Urinary bladder (tissue), 4 donors: ENCODE results near the gene PPP2R1A. TPM values are rescaled to one million over a fixed set of nuclear protein-coding genes. Genes with fewer than 3 reads are reported as not detected.

Source experiments
- DNase-seq: peaks from one replicate; pipeline ENCODE4 v3.0.0-alpha.2; 2015; ENCODE audit errors: extremely low spot score
- H3K27ac ChIP-seq: one replicate; pipeline ENCODE4 v1.5.1; 2013; ENCODE audit warnings: low read depth, mild to moderate bottlenecking, moderate library complexity
- H3K36me3 ChIP-seq: one replicate; pipeline ENCODE4 v1.6.1; 2013; ENCODE audit warnings: mild to moderate bottlenecking, moderate library complexity; ENCODE audit not compliant: insufficient read depth
- H3K4me1 ChIP-seq: one replicate; pipeline ENCODE4 v1.6.1; 2013; ENCODE audit warnings: mild to moderate bottlenecking, moderate library complexity; ENCODE audit not compliant: insufficient read depth
- H3K4me3 ChIP-seq: one replicate; pipeline ENCODE4 v1.5.1; 2013; ENCODE audit warnings: low read depth, low read length
- WGBS: extraction: QIAGEN DNeasy Blood & Tissue Kit; methylation state at CpG from one replicate; pipeline ENCODE4 v1.1.7; 2013; 5-methylcytosine and 5-hydroxymethylcytosine counted together
- polyA plus RNA-seq: library from polyadenylated mRNA; stranded (reverse); fragments of 200-250 nt; gene quantifications from one replicate; pipeline ENCODE4 v1.2.3, GENCODE V29; 2013
- total RNA-seq: library from RNA; depleted of rRNA; stranded (reverse); fragments of >200 nt; gene quantifications from one replicate; pipeline ENCODE4 v1.2.3, GENCODE V29; 2014
- donor health status: healthy with polysubstance abuse.
- donor health status: healthy.

Gene PPP2R1A
- total RNA-seq: 93.6 TPM
- 182 TPM for polyA plus RNA-seq

DNA sequence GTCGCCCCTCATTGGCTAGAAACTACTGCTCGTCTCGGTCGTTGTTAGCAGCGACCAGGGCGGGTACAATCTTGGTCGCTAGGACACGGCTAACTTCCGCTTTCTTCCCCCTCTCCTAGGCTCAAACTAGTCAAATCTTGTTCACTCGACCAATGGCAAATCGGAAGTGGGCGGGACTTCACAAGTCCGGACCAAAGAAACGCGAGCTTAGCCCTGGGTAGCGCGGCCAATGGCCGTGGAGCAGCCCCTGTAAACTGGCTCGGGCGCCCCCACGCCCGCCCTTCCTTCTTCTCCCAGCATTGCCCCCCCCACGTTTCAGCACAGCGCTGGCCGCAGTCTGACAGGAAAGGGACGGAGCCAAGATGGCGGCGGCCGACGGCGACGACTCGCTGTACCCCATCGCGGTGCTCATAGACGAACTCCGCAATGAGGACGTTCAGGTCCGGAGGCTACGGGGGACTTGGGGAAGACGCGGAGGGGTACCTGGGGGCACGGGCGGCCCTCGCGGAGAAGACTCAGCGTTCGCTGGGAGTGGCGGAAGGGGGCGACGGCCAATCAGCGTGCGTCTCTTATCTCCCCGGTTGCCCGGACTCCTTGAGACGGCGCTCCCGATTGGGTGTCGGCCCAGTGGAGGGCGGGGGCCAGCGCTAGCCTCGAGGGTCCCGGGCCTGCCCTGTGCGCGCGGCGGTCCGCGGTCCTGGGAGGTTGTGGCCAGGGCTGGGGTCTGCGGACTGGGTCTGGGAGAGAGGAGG, at the start of gene PPP2R1A:
Gene PPP2R1A, plus strand, starts transcription at position 318 of the 752 bp plus-strand sequence. Its CDS starts 45 bp downstream, at position 363.
- Histone ChIP-seq H3K4me3 (peak within 1 kb of the TSS; percentile 84), H3K36me3 (no peaks in the 10 kb centered on the region), H3K4me1 (no peaks in the 10 kb centered on the region), H3K27ac (peak within 1 kb of the TSS; percentile 98)
- peak; percentile 100 for DNase-seq
- under 1% methylated on average over 70 of the region's 70 CpGs for WGBS

DNA sequence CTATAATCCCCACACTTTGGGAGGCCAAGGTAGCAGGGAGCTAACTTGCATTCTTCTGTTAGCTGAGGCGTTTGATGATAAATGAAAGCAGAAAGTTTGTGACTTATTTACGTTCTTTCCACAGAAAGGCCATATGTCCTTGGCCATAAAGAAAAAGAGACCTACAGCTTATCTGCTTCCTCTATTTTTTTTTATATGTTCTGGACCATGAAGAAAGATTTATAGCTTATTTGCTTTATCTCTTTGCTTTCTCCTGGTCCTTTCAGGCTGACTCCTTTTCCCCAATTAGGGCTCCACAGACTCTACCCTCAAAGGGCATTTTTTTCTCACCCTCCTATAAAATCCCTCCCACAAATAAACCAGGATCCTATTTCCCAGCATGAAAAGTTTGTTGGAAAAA, 48.6 kb upstream of the PPP2R1A start:
- no peak for DNase-seq
- 56% methylated on average over 2 of the region's 2 CpGs for WGBS

DNA sequence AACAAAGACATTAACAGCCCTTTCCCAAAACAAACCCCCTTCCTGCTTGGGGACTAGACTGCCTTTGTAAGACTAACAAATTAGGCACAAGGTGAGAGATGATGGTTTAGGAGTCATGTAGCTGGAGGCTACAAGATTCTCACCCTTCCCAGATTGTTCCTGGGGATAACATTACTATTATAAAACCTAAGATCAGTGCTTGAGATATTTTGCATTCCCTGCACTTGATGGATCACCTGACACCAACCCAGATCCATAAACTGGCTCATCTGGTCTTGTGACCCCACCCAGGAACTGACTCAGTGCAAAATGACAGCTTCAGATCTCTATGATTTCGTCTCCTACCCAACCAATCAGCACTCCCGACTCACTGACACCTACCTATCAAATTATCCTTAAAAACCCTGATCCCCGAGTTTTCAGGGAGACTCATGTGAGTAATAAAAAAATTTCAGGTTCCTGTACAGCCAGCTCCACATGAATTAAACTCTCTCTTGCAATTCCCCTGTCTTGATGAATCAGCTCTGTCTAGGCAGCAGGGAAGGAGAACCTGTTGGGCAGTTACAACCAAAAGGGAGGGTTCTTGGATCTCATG, 47.8 kb upstream of the PPP2R1A start:
- H3K4me1 ChIP-seq: no peaks in the 10 kb centered on the region
- 76% methylated on average over 3 of the region's 3 CpGs for WGBS
- H3K27ac ChIP-seq: no peak overlapping the region
- no peak overlapping the region for H3K4me3 ChIP-seq
- DNase-seq: no peak
- H3K36me3 ChIP-seq: no peaks in the 10 kb centered on the region

More for the DNA sequence above, 48.6 kb upstream of the PPP2R1A start:
- H3K4me3 ChIP-seq: no peak overlapping the region
- H3K27ac ChIP-seq: no peak overlapping the region
- H3K4me1 ChIP-seq: no peaks in the 10 kb centered on the region
- H3K36me3 ChIP-seq: no peaks in the 10 kb centered on the region

DNA sequence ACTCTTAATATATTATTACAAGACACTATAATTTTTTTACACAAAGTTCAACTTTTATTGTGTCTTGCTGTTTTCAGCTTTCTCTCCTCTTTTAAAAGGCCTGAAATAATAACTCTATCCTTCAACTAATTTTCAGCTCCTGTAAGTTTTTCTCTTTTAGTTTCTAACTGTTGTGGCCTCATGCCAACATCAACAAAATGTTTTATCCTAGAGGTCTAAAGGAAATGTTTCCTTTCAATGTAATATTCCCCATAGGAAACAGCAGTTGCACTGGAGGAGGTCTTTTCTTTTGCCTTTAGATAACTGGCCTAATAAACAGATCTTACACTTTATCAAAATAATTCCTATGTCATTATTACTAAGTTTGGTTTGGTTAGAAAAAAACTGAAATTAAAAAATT, 41.6 kb upstream of the PPP2R1A start:
- DNase-seq: no peak
- Histone ChIP-seq H3K36me3 (no peaks in the 10 kb centered on the region), H3K4me1 (no peaks in the 10 kb centered on the region)

DNA sequence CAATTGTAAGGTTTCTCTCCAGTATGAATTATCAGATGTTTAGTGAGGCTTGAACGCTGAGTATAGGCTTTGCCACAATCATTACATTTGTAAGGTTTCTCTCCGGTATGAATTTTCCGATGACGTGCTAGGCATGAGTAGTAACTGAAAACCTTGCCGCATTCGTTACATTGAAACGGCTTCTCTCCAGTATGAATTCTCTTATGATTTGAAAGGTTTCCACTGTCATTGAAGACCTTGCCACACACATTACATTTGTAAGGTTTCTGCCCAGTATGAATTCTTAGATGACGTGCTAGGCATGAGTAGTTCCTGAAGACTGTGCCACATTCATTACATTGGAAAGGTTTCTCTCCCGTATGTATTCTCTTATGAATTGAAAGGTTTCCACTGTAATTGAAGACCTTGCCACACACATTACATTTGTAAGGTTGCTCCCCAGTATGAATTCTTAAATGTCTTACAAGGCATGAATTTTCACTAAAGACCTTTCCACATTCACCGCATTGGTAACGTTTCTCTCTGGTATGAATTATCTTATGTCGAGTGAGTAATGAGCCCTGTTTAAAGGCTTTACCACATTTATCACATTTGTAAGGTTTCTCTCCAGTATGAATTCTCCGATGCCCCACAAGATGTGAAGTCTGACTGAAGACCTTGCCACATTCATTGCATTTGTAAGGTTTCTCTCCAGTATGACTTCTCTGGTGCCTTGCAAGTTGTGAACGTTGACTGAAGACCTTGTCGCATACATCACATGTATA, 34.1 kb upstream of the PPP2R1A start:
- 98% methylated on average over 15 of the region's 15 CpGs for WGBS
- Histone ChIP-seq H3K4me1 (no peaks in the 10 kb centered on the region), H3K36me3 (peaks cover 11% of the 10 kb centered on the region), H3K27ac (no peak overlapping the region), H3K4me3 (no peak overlapping the region)
- DNase-seq: no peak

More for the DNA sequence above, 41.6 kb upstream of the PPP2R1A start:
- no peak overlapping the region for H3K4me3 ChIP-seq
- H3K27ac ChIP-seq: no peak overlapping the region

DNA sequence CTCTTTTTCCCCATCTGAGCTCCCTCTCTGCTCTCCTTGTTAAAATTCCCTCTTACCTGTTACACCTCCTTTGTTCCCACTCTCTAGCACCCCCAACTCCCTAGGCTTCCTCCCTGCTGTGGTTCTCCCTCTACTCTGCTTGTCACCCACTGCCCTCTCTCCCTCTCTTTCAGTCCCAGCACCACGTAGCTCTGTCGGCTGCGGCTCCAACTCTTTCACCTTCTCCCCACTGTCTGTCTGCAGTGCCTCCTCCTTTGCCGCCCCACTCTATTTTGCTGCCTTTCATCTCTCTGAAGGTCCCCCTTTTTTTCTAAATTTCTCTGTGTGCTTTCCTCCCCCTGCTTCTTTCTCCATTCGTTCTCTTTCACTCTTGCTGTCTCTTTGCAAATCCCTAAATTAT, 19.5 kb upstream of the PPP2R1A start:
- DNase-seq: no peak
- peak overlapping the region; percentile 81 for H3K4me3 ChIP-seq
- peaks cover 2% of the 10 kb centered on the region for H3K36me3 ChIP-seq
- 5% methylated on average over 5 of the region's 5 CpGs for WGBS
- H3K27ac ChIP-seq: no peak overlapping the region
- H3K4me1 ChIP-seq: no peaks in the 10 kb centered on the region

DNA sequence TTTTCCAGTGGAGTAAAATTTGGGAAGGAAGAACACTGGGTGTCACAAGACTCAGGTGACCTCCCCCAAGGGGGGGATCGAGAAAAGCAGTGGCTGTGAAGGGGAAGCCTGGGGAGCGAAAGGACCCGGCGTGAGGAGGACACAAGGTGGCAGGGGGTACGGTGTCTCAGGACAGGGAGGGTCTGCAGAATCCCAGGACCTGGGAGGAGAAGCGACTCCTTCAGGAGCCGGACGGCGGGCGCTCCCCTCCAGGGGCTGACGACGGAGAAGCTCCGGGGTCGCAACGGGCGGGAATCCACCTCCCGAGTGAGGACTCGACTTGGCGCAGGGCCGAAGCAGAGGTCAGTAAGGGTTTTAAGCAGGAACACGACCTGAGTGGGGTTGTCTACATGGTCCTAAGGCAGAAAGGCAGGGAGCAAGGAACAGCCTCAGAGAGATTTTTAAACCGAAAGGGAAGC, 19.0 kb upstream of the PPP2R1A start:
- WGBS: under 1% methylated on average over 22 of the region's 22 CpGs
- peak overlapping the region; percentile 82 for H3K27ac ChIP-seq
- no peak for DNase-seq
- no peaks in the 10 kb centered on the region for H3K4me1 ChIP-seq
- no peaks in the 10 kb centered on the region for H3K36me3 ChIP-seq
- H3K4me3 ChIP-seq: peak overlapping the region; percentile 81

DNA sequence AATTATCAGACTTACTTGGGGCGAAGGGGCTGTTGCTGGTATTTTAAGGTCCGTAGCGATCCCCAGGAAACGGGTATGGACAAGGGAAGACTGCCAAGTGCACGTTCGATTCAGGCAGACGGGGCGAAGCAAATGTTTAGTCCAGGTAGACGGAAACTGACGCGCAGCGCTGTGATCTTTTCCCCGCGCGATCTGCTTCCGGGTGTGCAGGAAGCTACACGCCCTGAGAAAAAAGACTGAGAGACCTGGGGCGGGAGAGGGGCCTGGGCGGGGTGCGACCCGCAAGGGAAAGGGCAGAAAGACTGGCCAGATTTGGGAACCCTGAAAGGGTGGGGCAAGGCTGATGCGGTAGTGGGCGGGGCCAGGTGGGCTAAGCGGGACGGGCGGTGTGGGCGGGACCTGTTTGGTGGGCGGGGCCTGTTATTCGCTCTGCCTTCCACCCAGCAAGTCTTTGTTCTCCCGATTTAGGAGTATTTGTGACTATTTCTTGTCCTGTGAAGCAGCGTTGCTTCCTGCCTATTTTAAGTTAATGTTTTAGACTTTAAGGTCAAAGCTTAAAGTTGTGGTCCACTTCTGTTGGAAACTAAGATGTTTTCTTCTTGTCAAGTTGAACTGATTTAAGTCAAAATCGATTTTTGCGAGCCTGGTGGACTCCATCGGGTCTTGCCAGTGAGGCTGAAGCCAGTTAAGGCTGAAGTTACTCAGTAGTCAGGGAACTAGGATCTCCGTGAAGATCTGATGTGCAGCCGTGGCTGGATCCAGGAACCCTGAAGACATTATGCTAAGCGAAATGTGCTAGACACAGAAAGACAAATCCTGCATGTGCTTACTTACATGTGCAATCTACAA, 18.3 kb upstream of the PPP2R1A start, which contains the start of gene ZNF836:
Gene ZNF836, minus strand, starts transcription at position 301 of the 849 bp plus-strand sequence. CDS start 3,549 bp downstream, outside the sequence.
- no peaks in the 10 kb centered on the region for H3K4me1 ChIP-seq
- H3K27ac ChIP-seq: peak within 1 kb of the TSS; percentile 82
- 6% methylated on average over 37 of the region's 37 CpGs for WGBS
- no peaks in the 10 kb centered on the region for H3K36me3 ChIP-seq
- H3K4me3 ChIP-seq: peak within 1 kb of the TSS; percentile 81
- DNase-seq: peak; percentile 77

DNA sequence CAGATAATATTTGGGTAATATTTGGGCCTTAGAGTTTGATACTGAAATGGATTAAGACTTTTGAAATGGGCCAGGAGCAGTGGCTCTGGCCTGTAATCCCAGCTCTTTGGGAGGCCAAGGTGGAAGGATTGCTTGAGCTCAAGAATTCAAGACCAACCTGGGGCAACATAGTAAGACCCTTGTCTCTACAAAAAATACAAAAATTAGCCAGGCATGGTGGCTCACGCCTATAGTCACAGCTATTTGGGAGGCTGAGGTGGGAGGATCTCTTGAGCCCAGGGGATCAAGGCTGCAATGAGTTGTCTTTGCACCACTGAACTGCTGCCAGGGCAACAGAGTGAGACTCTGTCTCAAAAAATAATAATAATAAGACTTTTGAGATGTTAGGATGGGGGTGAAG, 17.5 kb upstream of the PPP2R1A start:
- Histone ChIP-seq H3K4me3 (no peak overlapping the region), H3K4me1 (no peaks in the 10 kb centered on the region), H3K36me3 (no peaks in the 10 kb centered on the region), H3K27ac (no peak overlapping the region)
- no peak for DNase-seq
- WGBS: 96% methylated on average over 1 of the region's 1 CpG

DNA sequence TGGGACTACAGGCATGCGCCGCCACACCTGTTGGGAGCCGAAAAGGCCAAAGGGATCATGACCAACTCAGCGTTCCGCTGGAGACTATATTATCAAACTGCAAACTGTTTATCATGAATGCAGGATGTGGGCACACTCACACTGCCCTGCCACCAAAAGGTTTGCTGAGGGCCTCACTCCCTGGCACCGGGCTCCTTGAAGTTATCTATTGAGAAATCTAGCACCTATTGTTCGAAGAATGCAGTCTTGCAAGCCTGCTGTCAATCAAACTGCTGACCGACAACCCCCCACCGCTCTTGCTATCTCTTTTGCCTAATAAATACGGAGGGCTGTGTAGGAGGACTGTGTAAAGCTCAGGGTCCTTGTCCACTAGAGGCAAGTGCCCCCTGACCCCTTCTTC, 13.3 kb upstream of the PPP2R1A start:
- DNase-seq: no peak

DNA sequence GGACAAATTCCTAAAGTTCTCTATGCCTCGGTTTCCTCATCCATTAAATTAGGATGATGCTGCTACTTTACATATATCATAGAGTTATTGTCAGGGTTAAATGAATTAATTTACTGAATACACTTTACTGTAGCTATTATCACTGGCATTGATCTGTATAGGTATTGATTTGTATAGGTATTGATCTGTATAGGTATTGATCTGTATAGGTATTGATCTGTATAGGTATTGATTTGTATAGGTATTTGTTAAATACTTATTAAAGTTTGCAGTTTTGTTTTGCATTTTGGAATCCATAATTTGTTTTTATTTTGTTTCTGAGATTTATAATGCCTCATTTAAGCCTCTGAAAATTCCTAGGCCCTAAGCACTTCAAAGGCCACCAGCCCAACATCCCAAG, 2.4 kb upstream of the PPP2R1A start:
- Histone ChIP-seq H3K4me3 (no peak overlapping the region), H3K36me3 (no peaks in the 10 kb centered on the region), H3K27ac (no peak overlapping the region), H3K4me1 (no peaks in the 10 kb centered on the region)
- 95% methylated on average over 1 of the region's 1 CpG for WGBS
- no peak for DNase-seq

More for the DNA sequence above, 13.3 kb upstream of the PPP2R1A start:
- Histone ChIP-seq H3K4me1 (no peaks in the 10 kb centered on the region), H3K4me3 (no peak overlapping the region), H3K36me3 (no peaks in the 10 kb centered on the region), H3K27ac (no peak overlapping the region)
- 67% methylated on average over 10 of the region's 10 CpGs for WGBS

DNA sequence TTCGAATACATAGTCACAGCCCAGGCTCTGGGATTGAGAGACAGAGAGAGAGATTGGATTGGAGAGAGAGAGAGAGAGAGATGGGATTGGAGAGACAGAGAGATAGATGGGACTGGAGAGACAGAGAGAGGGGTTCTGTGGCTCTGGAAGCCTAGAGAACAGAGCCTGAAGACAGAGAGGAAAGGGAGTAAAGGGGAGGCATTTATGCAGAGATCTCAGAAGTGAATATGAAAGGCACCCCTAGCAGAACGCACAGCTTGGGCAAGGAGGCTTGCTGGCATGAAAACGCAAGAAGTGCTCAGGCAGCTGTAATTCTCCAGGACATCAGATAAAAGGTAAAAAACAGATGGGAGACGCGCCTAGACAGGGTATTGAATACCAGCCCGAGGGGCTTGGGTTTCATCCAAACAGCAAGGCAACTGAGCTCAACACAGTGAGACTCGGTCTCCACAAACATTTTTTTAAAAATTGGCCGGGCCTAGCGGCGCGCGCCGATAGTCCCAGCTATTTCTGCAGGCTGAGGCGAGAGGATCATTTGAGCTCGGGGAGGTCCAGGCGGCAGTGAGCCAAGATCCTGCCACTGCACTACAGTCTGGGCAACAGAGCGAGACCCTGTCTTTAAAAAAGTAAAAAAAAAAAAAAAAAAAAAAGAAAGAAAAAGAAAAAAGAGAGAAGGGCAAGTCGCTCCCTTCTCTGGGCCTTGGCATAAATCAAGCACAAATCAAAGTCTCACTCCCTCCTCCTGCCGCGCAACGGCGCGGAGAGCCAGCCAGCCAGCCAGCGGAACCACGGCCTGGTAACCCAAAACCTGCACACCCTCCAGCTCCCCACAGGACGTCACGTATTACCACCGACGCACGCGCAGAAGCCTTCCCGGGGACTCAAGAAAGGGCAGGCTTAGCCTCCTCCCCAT, 774 bp upstream of the PPP2R1A start:
- H3K36me3 ChIP-seq: no peaks in the 10 kb centered on the region
- H3K4me1 ChIP-seq: no peaks in the 10 kb centered on the region
- H3K27ac ChIP-seq: peak overlapping the region; percentile 85
- peak; percentile 55 for DNase-seq
- peak overlapping the region; percentile 21 for H3K4me3 ChIP-seq
- 2% methylated on average over 32 of the region's 32 CpGs for WGBS
